Breast epithelium (tissue), 3 donors: ENCODE data around the gene OR2V1.
"Not testable (repeated sequence)": the region's sequence is repeated elsewhere in the genome, so short reads cannot be mapped to it uniquely, and the experiment has no call there.

Experiments used
- POLR2A ChIP-seq: fragments of 450-650 bp; IDR thresholded peaks from one replicate; pipeline ENCODE4 v1.6.1; 2016; ENCODE audit warnings: antibody characterized with exemption, mild to moderate bottlenecking, moderate library complexity
- TF ChIP-seq, protein P1 (sequence below), 3 donors: fragments of 450-650 bp; IDR thresholded peaks; one replicate each; pipeline ENCODE4 v1.5.1; 2016 to 2017; ENCODE audit warnings: antibody characterized with exemption in 3 of 3, mild to moderate bottlenecking in 3 of 3, moderate library complexity in 3 of 3

DNA sequence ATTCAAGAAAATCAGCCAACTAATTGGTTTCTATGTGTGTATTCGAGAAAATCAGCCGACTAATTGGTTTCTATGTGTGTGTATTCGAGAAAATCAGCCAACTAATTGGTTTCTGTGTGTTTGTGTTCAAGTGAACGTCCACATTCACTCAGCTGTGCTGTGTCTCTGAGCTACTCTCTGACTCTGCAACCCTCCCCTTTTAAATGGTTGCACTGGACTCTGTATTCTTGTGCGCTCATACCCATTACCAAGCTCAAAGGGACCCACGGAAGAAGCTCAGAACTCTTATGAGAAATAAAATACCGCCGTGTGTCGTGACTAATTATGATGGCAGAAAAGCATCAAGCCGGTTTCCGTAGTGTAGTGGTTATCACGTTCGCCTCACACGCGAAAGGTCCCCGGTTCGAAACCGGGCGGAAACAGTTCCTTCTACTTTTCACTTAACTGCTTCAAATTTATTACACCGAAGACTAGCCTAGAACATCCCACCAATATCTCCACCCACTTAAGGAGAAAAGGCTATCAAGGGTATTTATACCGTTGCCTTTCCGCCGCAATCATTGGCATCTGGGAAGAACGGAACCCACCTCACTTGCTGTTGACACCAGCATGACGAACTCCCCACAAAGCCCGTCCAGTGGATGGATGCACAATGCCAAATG lies 34.1 kb downstream of the OR2V1 start:
- TF ChIP-seq, protein P1, sequence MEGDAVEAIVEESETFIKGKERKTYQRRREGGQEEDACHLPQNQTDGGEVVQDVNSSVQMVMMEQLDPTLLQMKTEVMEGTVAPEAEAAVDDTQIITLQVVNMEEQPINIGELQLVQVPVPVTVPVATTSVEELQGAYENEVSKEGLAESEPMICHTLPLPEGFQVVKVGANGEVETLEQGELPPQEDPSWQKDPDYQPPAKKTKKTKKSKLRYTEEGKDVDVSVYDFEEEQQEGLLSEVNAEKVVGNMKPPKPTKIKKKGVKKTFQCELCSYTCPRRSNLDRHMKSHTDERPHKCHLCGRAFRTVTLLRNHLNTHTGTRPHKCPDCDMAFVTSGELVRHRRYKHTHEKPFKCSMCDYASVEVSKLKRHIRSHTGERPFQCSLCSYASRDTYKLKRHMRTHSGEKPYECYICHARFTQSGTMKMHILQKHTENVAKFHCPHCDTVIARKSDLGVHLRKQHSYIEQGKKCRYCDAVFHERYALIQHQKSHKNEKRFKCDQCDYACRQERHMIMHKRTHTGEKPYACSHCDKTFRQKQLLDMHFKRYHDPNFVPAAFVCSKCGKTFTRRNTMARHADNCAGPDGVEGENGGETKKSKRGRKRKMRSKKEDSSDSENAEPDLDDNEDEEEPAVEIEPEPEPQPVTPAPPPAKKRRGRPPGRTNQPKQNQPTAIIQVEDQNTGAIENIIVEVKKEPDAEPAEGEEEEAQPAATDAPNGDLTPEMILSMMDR (IDR thresholded peaks at IDR 0.05): not testable (repeated sequence)
- not testable (repeated sequence) for TF ChIP-seq POLR2A
